GM23248 (cell line): ENCODE measurements around the gene FFAR3.

Experiments used
- EZH2 ChIP-seq: fragments of 200-600 bp; sonication (generic); IDR thresholded peaks from 2 replicates; pipeline ENCODE4 v1.6.1; 2018; ENCODE audit warnings: antibody characterized with exemption, mild to moderate bottlenecking; ENCODE audit not compliant: insufficient read depth, poor library complexity, severe bottlenecking
- EZH2phosphoT487 ChIP-seq: fragments of 200-600 bp; sonication (generic); IDR thresholded peaks from 2 replicates; pipeline ENCODE4 v1.6.1; 2018; ENCODE audit warnings: antibody characterized with exemption, moderate library complexity, mild to moderate bottlenecking, low read depth; ENCODE audit not compliant: insufficient read depth

DNA sequence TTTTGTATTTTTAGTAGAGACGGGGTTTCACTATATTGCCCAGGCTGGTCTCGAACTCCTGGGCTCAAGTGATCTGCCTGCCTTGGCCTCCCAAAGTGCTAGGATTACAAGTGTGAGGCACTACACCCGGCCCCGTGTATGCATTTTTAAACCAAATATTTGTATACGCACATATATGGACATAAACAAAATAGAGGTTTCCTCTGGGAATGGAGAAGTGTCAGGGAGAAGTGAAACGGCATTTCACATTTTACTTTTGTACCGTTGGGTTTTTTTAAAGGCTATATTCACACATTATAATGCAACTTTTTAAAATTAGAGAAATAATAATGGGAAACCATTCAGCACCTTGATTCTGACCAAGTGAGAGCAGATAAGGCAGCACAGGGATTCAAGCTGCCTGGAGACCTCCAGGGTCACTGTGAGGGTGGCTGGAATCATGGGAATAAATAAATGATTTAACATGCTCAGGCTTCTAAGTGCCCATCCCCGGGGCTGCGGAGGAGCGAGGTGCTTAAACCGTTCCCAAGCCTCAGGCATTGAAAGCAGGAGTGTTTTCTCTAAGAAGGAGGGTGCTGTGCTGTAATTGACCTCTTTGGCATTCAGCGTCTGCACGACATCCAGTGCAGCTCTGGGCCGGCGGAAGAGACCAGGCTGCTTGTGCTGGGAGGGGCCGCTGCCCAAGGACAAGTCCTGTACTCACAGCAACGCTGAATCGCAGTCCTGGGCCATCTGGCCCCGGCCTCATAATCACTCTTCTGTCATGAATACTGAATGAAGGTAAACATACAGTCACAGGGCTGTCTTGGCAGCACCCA, 37.3 kb downstream of the FFAR3 start:
- no peak for TF ChIP-seq EZH2phosphoT487
- TF ChIP-seq EZH2: no peak
